ENCODE data around the gene CASZ1. TPM values are rescaled to one million over a fixed set of nuclear protein-coding genes. Genes with fewer than 3 reads are reported as not detected.

The CASZ1 gene
- total and polyA plus RNA-seq, 9 of the 15 experiments (the other 6 are each of a cell fraction or from before 2014, with no cell fraction given) = 0.01 to 4.0 (median 0.76) TPM; not detected in 1

DNA sequence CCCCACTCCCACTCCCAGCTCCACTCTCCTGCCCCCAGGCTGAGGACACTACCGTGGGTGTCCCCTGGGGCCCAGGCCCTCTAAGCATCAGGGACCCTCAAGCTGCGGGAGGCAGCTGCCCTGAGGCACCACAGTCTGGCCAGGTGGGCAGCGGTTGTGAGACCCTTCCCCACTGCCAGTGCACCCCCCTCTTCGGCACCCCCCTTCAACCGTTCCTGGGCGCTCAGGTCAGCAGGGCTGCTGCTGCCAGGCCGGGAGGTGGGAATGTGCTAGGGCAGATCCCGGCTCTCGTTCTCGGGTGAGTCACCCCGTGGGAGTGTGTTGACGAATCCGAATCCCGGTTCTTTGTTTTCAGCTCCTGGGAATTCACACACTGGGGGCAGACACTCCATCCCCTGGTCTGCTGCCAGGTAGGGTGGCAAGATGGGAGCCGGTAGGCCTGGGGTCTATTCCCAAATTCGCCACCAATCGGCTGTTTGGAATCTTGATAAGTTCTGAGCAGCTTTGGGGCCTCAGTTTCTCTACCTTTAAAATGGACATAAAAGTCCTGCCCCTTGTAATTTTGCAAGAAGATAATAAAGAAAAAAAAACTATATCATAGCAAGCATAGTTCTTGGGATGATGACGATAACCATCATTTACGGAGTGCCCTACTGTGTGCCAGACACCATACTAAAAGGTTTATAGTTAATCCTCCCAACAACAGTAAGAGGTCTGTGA is 28.5 kb upstream of the CASZ1 start (continued):
- no peak for TF ChIP-seq PRMT5 (CRISPR knock-in tag; IDR thresholded peaks at IDR 0.05)
- no peak for TF ChIP-seq HNRNPH1 (optimal IDR thresholded peaks at IDR 0.05; ENCODE audit: low read depth, low read length)
- TF ChIP-seq ZKSCAN1 (IDR thresholded peaks at IDR 0.05; ENCODE audit: low read depth, low read length) = 0 out of 2 replicates have a peak, but pooled peaks have one; percentile 15
- TF ChIP-seq ZNF146 (CRISPR knock-in tag; IDR thresholded peaks at IDR 0.05; ENCODE audit: unreplicated experiment) = no peak
- TF ChIP-seq FOXO4 (CRISPR knock-in tag; IDR thresholded peaks at IDR 0.05) = no peak
- TF ChIP-seq EGR1 (conservative IDR thresholded peaks at IDR 0.05) = no peak
- no peak for TF ChIP-seq ZNF24 (IDR thresholded peaks at IDR 0.05)
- no peak for TF ChIP-seq THRAP3 (IDR thresholded peaks at IDR 0.05; ENCODE audit: borderline replicate concordance)
- no peak for TF ChIP-seq KDM4B (IDR thresholded peaks at IDR 0.05; ENCODE audit: borderline replicate concordance in 2 of 2, low read depth in 1 of 2)
- TF ChIP-seq MTA1 (IDR thresholded peaks at IDR 0.05; ENCODE audit: borderline replicate concordance) = no peak
- TF ChIP-seq NRF1 (conservative IDR thresholded peaks at IDR 0.05 in 1 of 2, IDR thresholded peaks at IDR 0.05 in 1 of 2) = no peak
- TF ChIP-seq POLR2AphosphoS2 (IDR thresholded peaks at IDR 0.05; ENCODE audit: low read length) = no peak
- peak; percentile 79 for TF ChIP-seq BCOR (IDR thresholded peaks at IDR 0.05)
- TF ChIP-seq ZC3H8 (IDR thresholded peaks at IDR 0.05) = no peak
- TF ChIP-seq HMGN3 (IDR thresholded peaks at IDR 0.05; ENCODE audit: borderline replicate concordance, extremely low read depth, insufficient read length, low read depth, low read length) = no peak
- TF ChIP-seq ZNF668 (CRISPR knock-in tag; IDR thresholded peaks at IDR 0.05) = no peak
- TF ChIP-seq ADNP (tag; IDR thresholded peaks at IDR 0.05) = peak; percentile 73
